Kidney tubule cell (primary cell): ENCODE measurements around the gene MTIF2.
"Not testable (repeated sequence)": the region's sequence is repeated elsewhere in the genome, so short reads cannot be mapped to it uniquely, and the experiment has no call there.

Experiments
- DNase-seq: peaks from one replicate; pipeline ENCODE4 v3.0.0-alpha.2; 2018; ENCODE audit warnings: low spot score

Gene MTIF2

DNA sequence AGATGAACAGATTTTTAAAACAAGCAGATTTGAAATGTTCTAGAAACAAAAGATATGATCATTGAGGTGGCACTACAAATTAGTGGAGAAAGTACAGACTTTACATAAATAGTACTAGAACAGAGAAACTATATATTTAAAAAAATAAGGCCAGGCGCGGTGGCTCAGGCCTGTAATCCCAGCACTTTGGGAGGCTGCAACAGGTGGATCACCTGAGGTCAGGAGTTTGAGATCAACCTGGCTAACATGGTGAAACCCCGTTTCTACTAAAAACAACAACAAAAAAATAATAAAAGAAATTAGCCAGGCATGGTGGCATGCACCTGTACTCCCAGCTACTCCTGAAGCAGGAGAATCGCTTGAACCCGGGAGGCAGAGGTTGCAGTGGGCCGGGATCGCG is 82.2 kb downstream of the MTIF2 start:
- not testable (repeated sequence) for DNase-seq
